Neural cell (in vitro differentiated cells): ENCODE measurements around the gene ITGA3. TPM values are rescaled to one million over a fixed set of nuclear protein-coding genes. Genes with fewer than 3 reads are reported as not detected.

ENCODE experiments used
- H2AFZ ChIP-seq: fragments of 200-600, 300-800 bp; sonication (generic), shearing (Covaris generic); 2 replicates; pipeline ENCODE4 v1.6.0; 2014; ENCODE audit warnings: low read depth, mild to moderate bottlenecking, antibody characterized with exemption, low read length, moderate library complexity
- H3F3A ChIP-seq: fragments of 200-600 bp; shearing (Covaris generic); 2 replicates; pipeline ENCODE4 v1.6.1; 2016; ENCODE audit warnings: mild to moderate bottlenecking, moderate library complexity, mixed read lengths, antibody characterized with exemption, low read length; ENCODE audit not compliant: insufficient read depth, poor library complexity, severe bottlenecking
- H3K27ac ChIP-seq: fragments of 200-600, 300-800 bp; sonication (generic), shearing (Covaris generic); 2 replicates; pipeline ENCODE4 v1.5.1; 2014; ENCODE audit warnings: mild to moderate bottlenecking, low read length, moderate library complexity
- H3K27me3 ChIP-seq: fragments of 300-800, 200-600 bp; sonication (generic), shearing (Covaris generic); 2 replicates; pipeline ENCODE4 v1.6.0; 2014; ENCODE audit warnings: mild to moderate bottlenecking, low read depth, low read length, moderate library complexity; ENCODE audit not compliant: insufficient read depth
- H3K36me3 ChIP-seq: fragments of 300-800, 200-600 bp; sonication (generic), shearing (Covaris generic); 2 replicates; pipeline ENCODE4 v1.5.1; 2014; ENCODE audit warnings: mild to moderate bottlenecking, antibody characterized with exemption, low read length, moderate library complexity; ENCODE audit not compliant: insufficient read depth
- H3K4me2 ChIP-seq: fragments of 300-800, 200-600 bp; sonication (generic), shearing (Covaris generic); 2 replicates; pipeline ENCODE4 v1.6.0; 2014; ENCODE audit warnings: mild to moderate bottlenecking, low read length
- H3K4me3 ChIP-seq: fragments of 300-800, 200-600 bp; sonication (generic), shearing (Covaris generic); 2 replicates; pipeline ENCODE4 v1.5.1; 2014; ENCODE audit warnings: mild to moderate bottlenecking, low read length, moderate library complexity
- H3K79me2 ChIP-seq: fragments of 200-600 bp; shearing (Covaris generic); replicated peaks from 2 replicates; pipeline ENCODE4 v1.6.0; 2014; ENCODE audit warnings: mild to moderate bottlenecking, low read length, moderate library complexity; ENCODE audit not compliant: insufficient read depth
- H3K9ac ChIP-seq: fragments of 300-800, 200-600 bp; sonication (generic), shearing (Covaris generic); 2 replicates; pipeline ENCODE4 v1.6.1; 2016; ENCODE audit warnings: mild to moderate bottlenecking, low read length, mixed read lengths
- H3K9me2 ChIP-seq: fragments of 200-600 bp; shearing (Covaris generic); 2 replicates; pipeline ENCODE4 v1.6.1; 2016; ENCODE audit warnings: mild to moderate bottlenecking, low read length, mixed read lengths; ENCODE audit not compliant: insufficient read depth
- H3K9me3 ChIP-seq: fragments of 200-600, 300-800 bp; sonication (generic), shearing (Covaris generic); 2 replicates; pipeline ENCODE4 v1.6.1; 2016; ENCODE audit warnings: mild to moderate bottlenecking, mixed run types, low read length, moderate library complexity, mixed read lengths
- H4K20me1 ChIP-seq: fragments of 200-600 bp; shearing (Covaris generic); 2 replicates; pipeline ENCODE4 v1.6.1; 2016; ENCODE audit warnings: mild to moderate bottlenecking, mixed run types; ENCODE audit not compliant: insufficient read depth
- CTCF ChIP-seq: fragments of 450-650 bp; IDR thresholded peaks from 2 replicates; pipeline ENCODE4 v1.5.1; 2014; ENCODE audit warnings: antibody characterized with exemption, mild to moderate bottlenecking, moderate library complexity; ENCODE audit not compliant: poor library complexity, severe bottlenecking
- EP300 ChIP-seq: fragments of 450-650 bp; conservative IDR thresholded peaks from 2 replicates; pipeline ENCODE4 v1.6.1; 2014; ENCODE audit warnings: antibody characterized with exemption, mild to moderate bottlenecking, moderate library complexity; ENCODE audit not compliant: poor library complexity, severe bottlenecking
- MXI1 ChIP-seq: fragments of 450-650 bp; conservative IDR thresholded peaks from 2 replicates; pipeline ENCODE4 v1.6.1; 2014; ENCODE audit warnings: antibody characterized with exemption, mild to moderate bottlenecking; ENCODE audit not compliant: poor library complexity, severe bottlenecking
- POLR2AphosphoS5 ChIP-seq: IDR thresholded peaks from 2 replicates; pipeline ENCODE4 v1.6.1; 2012
- RAD21 ChIP-seq: fragments of 450-650 bp; conservative IDR thresholded peaks from 2 replicates; pipeline ENCODE4 v1.6.1; 2014; ENCODE audit warnings: antibody characterized with exemption, mild to moderate bottlenecking, moderate library complexity
- REST ChIP-seq: IDR thresholded peaks from 2 replicates; pipeline ENCODE4 v1.6.1; 2012; ENCODE audit warnings: borderline replicate concordance
- SMC3 ChIP-seq: fragments of 450-650 bp; conservative IDR thresholded peaks from 2 replicates; pipeline ENCODE4 v1.6.1; 2014; ENCODE audit warnings: antibody characterized with exemption, mild to moderate bottlenecking, moderate library complexity; ENCODE audit not compliant: poor library complexity
- TAF1 ChIP-seq: IDR thresholded peaks from 2 replicates; pipeline ENCODE4 v1.6.1; 2012; ENCODE audit warnings: low read depth
- polyA plus RNA-seq: library from polyadenylated mRNA; depleted of rRNA; stranded (reverse); fragments of >200 nt; gene quantifications from 2 replicates; pipeline ENCODE4 v1.2.3, GENCODE V29; 2014

Gene ITGA3
- polyA plus RNA-seq, 1 donor from 2014 or later: 33.0 TPM

DNA sequence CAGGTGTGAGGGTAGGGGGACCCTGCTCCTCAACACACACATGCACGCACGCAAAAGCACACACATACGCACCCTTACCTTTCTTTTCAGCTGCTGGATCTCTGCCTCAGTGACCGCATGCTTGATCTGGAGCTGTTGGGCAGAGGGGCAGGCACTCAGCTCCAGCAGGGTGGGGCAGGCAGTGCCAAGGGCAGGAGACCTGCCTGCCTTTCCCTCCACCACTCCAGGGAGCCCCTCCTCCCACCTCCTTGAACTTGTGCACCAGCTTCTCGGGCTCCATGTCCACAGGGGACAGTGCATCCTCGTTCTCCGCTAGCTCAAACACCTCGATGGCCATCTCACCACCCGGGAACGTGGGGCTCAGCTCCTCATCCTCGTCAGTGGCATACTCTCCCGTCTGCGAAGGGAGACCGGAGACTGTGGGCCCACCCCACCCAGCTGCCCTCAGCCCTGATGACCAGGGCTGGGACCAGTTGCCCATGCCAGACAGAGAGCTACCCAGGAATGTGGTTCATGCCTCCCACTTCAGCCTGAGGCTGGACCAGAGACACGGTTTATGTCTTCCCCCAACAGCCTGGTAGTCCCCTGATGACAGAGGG is 83.4 kb downstream of the ITGA3 start:
- no peak overlapping the region for H3K9ac ChIP-seq
- H3K27me3 ChIP-seq: no peaks in the 10 kb centered on the region
- no peaks in the 10 kb centered on the region for H3K79me2 ChIP-seq
- H3K4me2 ChIP-seq: no peak overlapping the region
- H2AFZ ChIP-seq: no peak overlapping the region
- H4K20me1 ChIP-seq: no peaks in the 10 kb centered on the region
- no peaks in the 10 kb centered on the region for H3K9me2 ChIP-seq
- no peak overlapping the region for H3K4me3 ChIP-seq
- no peak overlapping the region for H3K27ac ChIP-seq
- peaks cover 14% of the 10 kb centered on the region for H3K36me3 ChIP-seq
- H3K9me3 ChIP-seq: no peaks in the 10 kb centered on the region
- TF ChIP-seq MXI1: no peak
- no peak for TF ChIP-seq TAF1
- TF ChIP-seq RAD21: no peak
- no peak for TF ChIP-seq CTCF
- no peak for TF ChIP-seq REST
- TF ChIP-seq POLR2AphosphoS5: no peak
- no peak for TF ChIP-seq EP300
- TF ChIP-seq SMC3: no peak
- no peaks in the 10 kb centered on the region for H3F3A ChIP-seq

Other genes with a start within 250 kb of the ITGA3 start
- not detected in 2 replicates for gene TAC4, start 208.0 kb upstream of the ITGA3 start, polyA plus RNA-seq
- gene DLX4, start 86.9 kb upstream of the ITGA3 start, polyA plus RNA-seq: not detected in 2 replicates
- not detected in 2 replicates for gene DLX3, start 60.9 kb upstream of the ITGA3 start, polyA plus RNA-seq
- 36.2 and 41.7 TPM in 2 replicates for gene PDK2, start 39.2 kb downstream of the ITGA3 start, polyA plus RNA-seq
- gene SAMD14, start 74.0 kb downstream of the ITGA3 start, polyA plus RNA-seq: 105 and 128 TPM in 2 replicates
- 29.2 and 30.5 TPM in 2 replicates for gene PPP1R9B, start 94.6 kb downstream of the ITGA3 start, polyA plus RNA-seq
- gene SGCA, start 109.9 kb downstream of the ITGA3 start, polyA plus RNA-seq: 0.43 TPM in 1 of 2 replicates, not detected in the other
- gene COL1A1, start 145.5 kb downstream of the ITGA3 start, polyA plus RNA-seq: 0.14 TPM in 1 of 2 replicates, not detected in the other
- gene TMEM92, start 218.4 kb downstream of the ITGA3 start, polyA plus RNA-seq: not detected in 2 replicates